Mesendoderm (in vitro differentiated cells): ENCODE results near the gene HIBADH.
A peak's percentile ranks its signal among the peaks of the same experiment; 100 is the strongest.

Source experiments
- DNase-seq: peaks from one replicate; pipeline ENCODE4 v3.0.0; 2013
- H2AK5ac ChIP-seq: 2 replicates; pipeline ENCODE4 v1.6.1; 2013; ENCODE audit warnings: low read length, inconsistent platforms
- H2BK120ac ChIP-seq: 2 replicates; pipeline ENCODE4 v1.6.1; 2013; ENCODE audit warnings: low read depth, mild to moderate bottlenecking, low read length, moderate library complexity, mixed read lengths
- H2BK15ac ChIP-seq: replicated peaks from 2 replicates; pipeline ENCODE4 v1.6.1; 2013; ENCODE audit warnings: low read depth, mild to moderate bottlenecking, moderate library complexity
- H2BK5ac ChIP-seq: 2 replicates; pipeline ENCODE4 v1.6.1; 2013; ENCODE audit warnings: low read length, inconsistent platforms
- H3K18ac ChIP-seq: 2 replicates; pipeline ENCODE4 v1.6.1; 2013; ENCODE audit warnings: mild to moderate bottlenecking, low read length, mixed read lengths
- H3K23ac ChIP-seq: one replicate; pipeline ENCODE4 v1.6.1; 2013; ENCODE audit warnings: low read length
- H3K27ac ChIP-seq: 2 replicates; pipeline ENCODE4 v1.5.1; 2013; ENCODE audit warnings: low read depth, mild to moderate bottlenecking, inconsistent platforms, low read length, moderate library complexity
- H3K27me3 ChIP-seq: 2 replicates; pipeline ENCODE4 v1.6.1; 2013; ENCODE audit warnings: low read length, control low read depth, mild to moderate bottlenecking, inconsistent platforms; ENCODE audit not compliant: insufficient read depth, poor library complexity
- H3K36me3 ChIP-seq: 2 replicates; pipeline ENCODE4 v1.6.1; 2013; ENCODE audit warnings: low read length, inconsistent platforms; ENCODE audit not compliant: control insufficient read depth, insufficient read depth
- H3K4ac ChIP-seq: one replicate; pipeline ENCODE4 v1.6.1; 2013; ENCODE audit warnings: low read depth, mild to moderate bottlenecking, low read length, moderate library complexity
- H3K4me1 ChIP-seq: 2 replicates; pipeline ENCODE4 v1.6.1; 2013; ENCODE audit warnings: low read depth, low read length, inconsistent platforms; ENCODE audit not compliant: control insufficient read depth
- H3K4me2 ChIP-seq: 2 replicates; pipeline ENCODE4 v1.6.1; 2013; ENCODE audit warnings: low read length
- H3K4me3 ChIP-seq: 2 replicates; pipeline ENCODE4 v1.5.1; 2013; ENCODE audit warnings: mild to moderate bottlenecking, low read length
- H3K56ac ChIP-seq: one replicate; pipeline ENCODE4 v1.6.1; 2013; ENCODE audit warnings: low read length
- H3K79me1 ChIP-seq: 2 replicates; pipeline ENCODE4 v1.6.1; 2013; ENCODE audit warnings: low read length, inconsistent platforms
- H3K79me2 ChIP-seq: 2 replicates; pipeline ENCODE4 v1.6.1; 2013; ENCODE audit warnings: mild to moderate bottlenecking, low read length; ENCODE audit not compliant: control insufficient read depth, insufficient read depth
- H3K9ac ChIP-seq: 2 replicates; pipeline ENCODE4 v1.6.1; 2013; ENCODE audit warnings: low read length, inconsistent platforms
- H4K5ac ChIP-seq: one replicate; pipeline ENCODE4 v1.6.1; 2013; ENCODE audit warnings: low read length
- H4K8ac ChIP-seq: one replicate; pipeline ENCODE4 v1.6.1; 2013; ENCODE audit warnings: low read depth, mild to moderate bottlenecking, control low read depth, low read length, moderate library complexity
- WGBS: extraction: QIAGEN DNeasy Blood & Tissue Kit; methylation state at CpG from one replicate; pipeline ENCODE4 v1.1.7; 2013; ENCODE audit warnings: low lambda C conversion rate, missing lambda C conversion rate; ENCODE audit not compliant: insufficient coverage; ENCODE audit errors: extremely low coverage; 5-methylcytosine and 5-hydroxymethylcytosine counted together

Gene HIBADH

GRCh38 chr7:27533652-27534081 lies 129.0 kb downstream of the HIBADH start:
- H2BK5ac ChIP-seq: no peak overlapping the region

GRCh38 chr7:27532314-27532713 lies 130.4 kb downstream of the HIBADH start:
- Histone ChIP-seq H2BK120ac (no peak overlapping the region), H3K4ac (no peak overlapping the region), H3K36me3 (no peaks in the 10 kb centered on the region), H2BK5ac (no peak overlapping the region), H3K56ac (no peak overlapping the region), H3K27me3 (no peaks in the 10 kb centered on the region), H2AK5ac (no peak overlapping the region), H3K27ac (no peak overlapping the region), H3K9ac (no peak overlapping the region), H3K4me3 (no peak overlapping the region), H3K18ac (no peak overlapping the region), H4K8ac (no peak overlapping the region), H3K23ac (no peak overlapping the region), H3K4me2 (no peak overlapping the region), H2BK15ac (no peak overlapping the region), H3K79me1 (no peaks in the 10 kb centered on the region), H3K79me2 (no peaks in the 10 kb centered on the region), H4K5ac (no peak overlapping the region), H3K4me1 (peaks cover 1% of the 10 kb centered on the region)
- WGBS: no CpG with 5 or more reads among the region's 1 CpG
- no peak for DNase-seq

More at GRCh38 chr7:27533652-27534081, 129.0 kb downstream of the HIBADH start:
- Histone ChIP-seq H3K36me3 (no peaks in the 10 kb centered on the region), H3K4me2 (no peak overlapping the region), H3K4me3 (no peak overlapping the region), H3K4me1 (no peaks in the 10 kb centered on the region), H3K4ac (no peak overlapping the region), H3K27me3 (no peaks in the 10 kb centered on the region), H3K56ac (no peak overlapping the region), H4K5ac (no peak overlapping the region), H3K27ac (no peak overlapping the region), H3K9ac (no peak overlapping the region), H3K79me2 (no peaks in the 10 kb centered on the region), H3K23ac (no peak overlapping the region), H2BK15ac (no peak overlapping the region), H3K18ac (no peak overlapping the region), H4K8ac (no peak overlapping the region), H2AK5ac (no peak overlapping the region), H3K79me1 (no peaks in the 10 kb centered on the region), H2BK120ac (no peak overlapping the region)
- WGBS: no CpG with 5 or more reads among the region's 6 CpGs
- no peak for DNase-seq

GRCh38 chr7:27527348-27527714 lies 135.4 kb downstream of the HIBADH start:
- no peak overlapping the region for H3K4me3 ChIP-seq
- no peak overlapping the region for H2AK5ac ChIP-seq
- no peak overlapping the region for H3K56ac ChIP-seq
- H3K4me2 ChIP-seq: no peak overlapping the region
- no peaks in the 10 kb centered on the region for H3K79me2 ChIP-seq
- no peaks in the 10 kb centered on the region for H3K36me3 ChIP-seq
- WGBS: no CpG with 5 or more reads among the region's 2 CpGs
- no peaks in the 10 kb centered on the region for H3K27me3 ChIP-seq
- no peak overlapping the region for H4K8ac ChIP-seq
- no peak overlapping the region for H2BK5ac ChIP-seq
- H3K23ac ChIP-seq: no peak overlapping the region
- H3K18ac ChIP-seq: no peak overlapping the region
- H3K79me1 ChIP-seq: no peaks in the 10 kb centered on the region
- DNase-seq: no peak
- H3K27ac ChIP-seq: no peak overlapping the region
- peak overlapping the region; percentile 8 for H3K9ac ChIP-seq
- H2BK15ac ChIP-seq: no peak overlapping the region
- H2BK120ac ChIP-seq: no peak overlapping the region
- no peak overlapping the region for H3K4ac ChIP-seq
- peaks cover 8% of the 10 kb centered on the region for H3K4me1 ChIP-seq
- H4K5ac ChIP-seq: no peak overlapping the region

GRCh38 chr7:27526611-27527347 lies 135.9 kb downstream of the HIBADH start:
- Histone ChIP-seq H3K4me1 (peaks cover 8% of the 10 kb centered on the region), H3K27ac (no peak overlapping the region), H2BK120ac (no peak overlapping the region), H2BK15ac (no peak overlapping the region), H3K4me2 (no peak overlapping the region), H3K23ac (peak overlapping the region; percentile 39), H3K27me3 (no peaks in the 10 kb centered on the region), H3K79me1 (no peaks in the 10 kb centered on the region), H2AK5ac (peak overlapping the region; percentile 74), H3K18ac (no peak overlapping the region), H3K4me3 (no peak overlapping the region), H3K79me2 (no peaks in the 10 kb centered on the region), H2BK5ac (no peak overlapping the region), H4K5ac (no peak overlapping the region), H3K56ac (peak overlapping the region; percentile 40), H3K4ac (no peak overlapping the region), H3K9ac (peak overlapping the region; percentile 26), H4K8ac (no peak overlapping the region), H3K36me3 (no peaks in the 10 kb centered on the region)
- no peak for DNase-seq
- WGBS: no CpG with 5 or more reads among the region's 1 CpG

GRCh38 chr7:27526131-27526530 lies 136.6 kb downstream of the HIBADH start:
- Histone ChIP-seq H2BK120ac (no peak overlapping the region), H3K18ac (no peak overlapping the region), H3K56ac (no peak overlapping the region), H4K8ac (no peak overlapping the region), H2BK15ac (no peak overlapping the region), H3K79me1 (no peaks in the 10 kb centered on the region), H2AK5ac (no peak overlapping the region), H3K23ac (no peak overlapping the region), H3K36me3 (no peaks in the 10 kb centered on the region), H3K9ac (no peak overlapping the region), H4K5ac (no peak overlapping the region), H3K4me3 (no peak overlapping the region), H3K4me1 (peaks cover 8% of the 10 kb centered on the region), H3K4me2 (no peak overlapping the region), H3K27me3 (no peaks in the 10 kb centered on the region), H3K79me2 (no peaks in the 10 kb centered on the region), H3K4ac (no peak overlapping the region), H3K27ac (peak overlapping the region; percentile 30), H2BK5ac (no peak overlapping the region)
- no CpG with 5 or more reads among the region's 5 CpGs for WGBS
- DNase-seq: no peak

- Histone ChIP-seq H2AK5ac (no peak overlapping the region), H3K4ac (no peak overlapping the region), H2BK5ac (no peak overlapping the region), H2BK120ac (no peak overlapping the region), H3K23ac (no peak overlapping the region), H3K27ac (no peak overlapping the region), H3K56ac (no peak overlapping the region), H3K79me2 (no peaks in the 10 kb centered on the region), H4K5ac (no peak overlapping the region), H3K9ac (no peak overlapping the region), H3K4me2 (no peak overlapping the region), H3K36me3 (no peaks in the 10 kb centered on the region), H3K79me1 (no peaks in the 10 kb centered on the region), H2BK15ac (no peak overlapping the region), H3K18ac (no peak overlapping the region), H4K8ac (no peak overlapping the region), H3K4me3 (no peak overlapping the region), H3K4me1 (peaks cover 8% of the 10 kb centered on the region), H3K27me3 (no peaks in the 10 kb centered on the region)
- no peak for DNase-seq
Measured at GRCh38 chr7:27523321-27523720, 139.4 kb downstream of the HIBADH start.
